ENCODE data around the gene NHERF1.

DNA sequence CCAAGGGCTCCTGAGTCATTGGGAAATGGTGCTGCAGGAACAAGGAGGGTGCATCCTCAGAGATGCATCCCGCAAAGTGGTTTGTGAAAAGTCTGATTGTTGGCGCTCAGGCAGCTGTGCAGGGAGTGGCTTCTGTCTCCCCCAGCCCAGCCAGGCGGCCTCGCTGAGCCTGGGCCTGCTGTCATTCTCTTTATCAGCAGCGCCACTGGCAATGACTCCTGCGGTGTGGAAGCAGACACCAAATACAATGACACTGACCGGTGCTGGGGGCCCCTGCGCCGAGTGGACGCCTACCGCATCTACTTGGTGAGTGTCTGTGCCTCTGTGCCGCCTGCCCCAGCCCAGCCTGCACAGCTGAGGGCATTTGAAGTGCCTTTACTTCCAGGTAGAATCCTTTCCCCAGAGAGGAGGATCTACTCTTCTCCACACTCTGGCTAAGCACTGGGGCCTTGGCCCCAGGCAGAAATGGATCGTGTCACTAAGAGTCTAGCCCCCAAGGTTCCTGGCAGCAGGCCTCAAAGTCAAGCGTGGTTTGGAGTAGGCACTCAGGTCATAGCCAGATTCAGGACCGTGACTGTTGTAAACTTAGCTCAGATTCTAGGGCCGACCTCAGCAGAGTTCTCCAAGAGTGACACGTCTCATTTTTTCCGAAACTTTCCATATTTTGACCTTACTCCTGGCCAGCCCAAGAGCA is 47.0 kb downstream of the NHERF1 start:
- TF ChIP-seq, protein P1, sequence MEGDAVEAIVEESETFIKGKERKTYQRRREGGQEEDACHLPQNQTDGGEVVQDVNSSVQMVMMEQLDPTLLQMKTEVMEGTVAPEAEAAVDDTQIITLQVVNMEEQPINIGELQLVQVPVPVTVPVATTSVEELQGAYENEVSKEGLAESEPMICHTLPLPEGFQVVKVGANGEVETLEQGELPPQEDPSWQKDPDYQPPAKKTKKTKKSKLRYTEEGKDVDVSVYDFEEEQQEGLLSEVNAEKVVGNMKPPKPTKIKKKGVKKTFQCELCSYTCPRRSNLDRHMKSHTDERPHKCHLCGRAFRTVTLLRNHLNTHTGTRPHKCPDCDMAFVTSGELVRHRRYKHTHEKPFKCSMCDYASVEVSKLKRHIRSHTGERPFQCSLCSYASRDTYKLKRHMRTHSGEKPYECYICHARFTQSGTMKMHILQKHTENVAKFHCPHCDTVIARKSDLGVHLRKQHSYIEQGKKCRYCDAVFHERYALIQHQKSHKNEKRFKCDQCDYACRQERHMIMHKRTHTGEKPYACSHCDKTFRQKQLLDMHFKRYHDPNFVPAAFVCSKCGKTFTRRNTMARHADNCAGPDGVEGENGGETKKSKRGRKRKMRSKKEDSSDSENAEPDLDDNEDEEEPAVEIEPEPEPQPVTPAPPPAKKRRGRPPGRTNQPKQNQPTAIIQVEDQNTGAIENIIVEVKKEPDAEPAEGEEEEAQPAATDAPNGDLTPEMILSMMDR (IDR thresholded peaks at IDR 0.05), result no peak
- TF ChIP-seq POLR2A (IDR thresholded peaks at IDR 0.05), result no peak

All from suprapubic skin (tissue), 3 donors.